GM19025 (cell line): ENCODE measurements around the gene SP7.

Source experiments
- ATAC-seq: cut with Tn5 transposase; IDR thresholded peaks from one replicate; pipeline ENCODE4 v1.9.1; 2021; ENCODE audit warnings: mild to moderate bottlenecking, low read depth, moderate library complexity; ENCODE audit not compliant: unreplicated experiment

Gene SP7

GRCh38 chr12:53279888-53280498 lies 56.2 kb downstream of the SP7 start:
- no peak for ATAC-seq

- ATAC-seq = no peak
These were observed 56.8 kb downstream of the SP7 start for GRCh38 chr12:53279283-53279869.

- ATAC-seq = no peak
These were observed 58.2 kb downstream of the SP7 start for GRCh38 chr12:53277981-53278380.
